A549 (cell line): ENCODE results near the gene GABBR2. TPM values are rescaled to one million over a fixed set of nuclear protein-coding genes. Genes with fewer than 3 reads are reported as not detected.

ENCODE experiments used
- ATAC-seq, 2 experiments: fragments of 200-7000 bp in 1 of 2; fragments of >200 bp in 1 of 2; cut with Nextera tagmentation in 1 of 2; cut with Tn5 transposase in 1 of 2; 3 replicates each; pipeline versions ENCODE4 v1.8.0 to v1.9.1; 2018 to 2020; ENCODE audit warnings: mild to moderate bottlenecking in 1 of 2, moderate library complexity in 1 of 2
- CTCF ChIA-PET: fragments of 300-600 bp; sonication (Branson Sonifier 250); formaldehyde crosslinking; extraction: SDS; loops from one replicate; lab custom pipeline; 2021; ENCODE audit warnings: antibody characterized with exemption, inconsistent platforms; lab: Yijun Ruan, JAX
- POLR2A ChIA-PET: fragments of 350-600 bp; formaldehyde crosslinking; extraction: SDS; loops from one replicate; lab custom pipeline; 2021; ENCODE audit warnings: antibody characterized with exemption, inconsistent platforms; lab: Yijun Ruan, JAX
- DNase-seq, 2 experiments: peaks; one replicate each; pipeline versions ENCODE4 v3.0.0 to v3.0.0-alpha.2; 2011 to 2016; ENCODE audit warnings: low read depth in 1 of 2, low spot score in 1 of 2
- FAIRE-seq: peaks from 2 replicates; lab custom pipeline; 2011; peaks lifted over from hg19 to GRCh38; lab: Jason Lieb, UNC
- H3K27ac ChIP-seq, 2 experiments: fragments of >200 bp; sonication (Bioruptor Twin); formaldehyde crosslinking; 3 replicates each; pipeline ENCODE4 v1.5.1; 2016 to 2017
- H3K4me1 ChIP-seq: fragments of >200 bp; sonication (Bioruptor Twin); formaldehyde crosslinking; 3 replicates; pipeline ENCODE4 v1.6.1; 2016
- H3K4me2 ChIP-seq: fragments of >200 bp; sonication (Bioruptor Twin); formaldehyde crosslinking; 3 replicates; pipeline ENCODE4 v1.6.1; 2016
- H3K4me3 ChIP-seq: fragments of >200 bp; sonication (Bioruptor Twin); formaldehyde crosslinking; 3 replicates; pipeline ENCODE4 v1.5.1; 2016
- H3K9me3 ChIP-seq: fragments of >200 bp; sonication (Bioruptor Twin); formaldehyde crosslinking; 3 replicates; pipeline ENCODE4 v1.6.1; 2016
- ATOH8 ChIP-seq: fragments of 250-450 bp; sonication (Bioruptor Pico); IDR thresholded peaks from 2 replicates; pipeline ENCODE4 v1.5.0; 2020; ENCODE audit warnings: low read depth, mild to moderate bottlenecking, moderate library complexity
- CBX2 ChIP-seq: fragments of 200-600 bp; sonication (generic); IDR thresholded peaks from 2 replicates; pipeline ENCODE4 v1.6.1; 2016; ENCODE audit warnings: low read depth, mild to moderate bottlenecking, borderline replicate concordance
- CHD2 ChIP-seq: fragments of 150-350 bp; IDR thresholded peaks from 2 replicates; pipeline ENCODE4 v1.6.1; 2014; ENCODE audit warnings: low read length; ENCODE audit not compliant: partially characterized antibody
- CHD4 ChIP-seq: fragments of 200-600 bp; sonication (generic); IDR thresholded peaks from 2 replicates; pipeline ENCODE4 v1.6.1; 2016; ENCODE audit warnings: antibody characterized with exemption, mild to moderate bottlenecking, borderline replicate concordance
- EHF ChIP-seq: fragments of 250-450 bp; sonication (Bioruptor Pico); IDR thresholded peaks from 2 replicates; pipeline ENCODE4 v1.5.0; 2020; ENCODE audit warnings: mild to moderate bottlenecking
- FOSB ChIP-seq: fragments of 250-450 bp; sonication (Bioruptor Pico); IDR thresholded peaks from 2 replicates; pipeline ENCODE4 v1.5.0; 2020; ENCODE audit warnings: mild to moderate bottlenecking, moderate library complexity
- FOSL2 ChIP-seq, 2 experiments: fragments of 450-650 bp in 1 of 2; fragments of >200 bp in 1 of 2; sonication (Bioruptor Twin) in 1 of 2; formaldehyde crosslinking; IDR thresholded peaks; 2 replicates each; pipeline versions ENCODE4 v1.5.0 to v1.6.1; 2016 to 2020; ENCODE audit warnings: mild to moderate bottlenecking in 1 of 2, moderate library complexity in 1 of 2
- FOXS1 ChIP-seq: fragments of 250-450 bp; sonication (Bioruptor Pico); IDR thresholded peaks from 2 replicates; pipeline ENCODE4 v1.5.0; 2020; ENCODE audit warnings: mild to moderate bottlenecking, moderate library complexity
- HES2 ChIP-seq: fragments of >200 bp; sonication (Bioruptor Twin); formaldehyde crosslinking; IDR thresholded peaks from 2 replicates; pipeline ENCODE4 v1.6.1; 2016
- HOXB13 ChIP-seq: fragments of 250-450 bp; sonication (Bioruptor Pico); IDR thresholded peaks from 2 replicates; pipeline ENCODE4 v1.5.0; 2020; ENCODE audit warnings: low read depth, mild to moderate bottlenecking, moderate library complexity
- HOXB5 ChIP-seq: fragments of 250-450 bp; sonication (Bioruptor Pico); IDR thresholded peaks from 2 replicates; pipeline ENCODE4 v1.5.0; 2020; ENCODE audit warnings: mild to moderate bottlenecking, moderate library complexity
- JUNB ChIP-seq: fragments of >200 bp; sonication (Bioruptor Twin); formaldehyde crosslinking; IDR thresholded peaks from 2 replicates; pipeline ENCODE4 v1.6.1; 2016
- KDM1A ChIP-seq: fragments of 200-600 bp; sonication (generic); IDR thresholded peaks from 2 replicates; pipeline ENCODE4 v1.6.1; 2016; ENCODE audit warnings: low read depth, mild to moderate bottlenecking
- MAZ ChIP-seq: fragments of 150-350 bp; IDR thresholded peaks from 2 replicates; pipeline ENCODE4 v1.6.1; 2014; ENCODE audit warnings: antibody characterized with exemption, low read depth, low read length, borderline replicate concordance
- NPAS2 ChIP-seq: fragments of 250-450 bp; sonication (Bioruptor Pico); IDR thresholded peaks from 2 replicates; pipeline ENCODE4 v1.8.0; 2022; ENCODE audit warnings: mild to moderate bottlenecking, moderate library complexity, borderline replicate concordance
- PHF8 ChIP-seq: fragments of 200-600 bp; sonication (generic); IDR thresholded peaks from 2 replicates; pipeline ENCODE4 v1.6.1; 2016; ENCODE audit warnings: low read depth, mild to moderate bottlenecking, antibody characterized with exemption, moderate library complexity, borderline replicate concordance
- POLR2A ChIP-seq: IDR thresholded peaks from 2 replicates; pipeline ENCODE4 v1.6.1; 2012; ENCODE audit warnings: mild to moderate bottlenecking, low read length
- POLR2AphosphoS2 ChIP-seq: conservative IDR thresholded peaks from 2 replicates; pipeline ENCODE4 v1.6.1; 2012; ENCODE audit warnings: low read length, improper control_type of control experiment, inconsistent platforms
- REST ChIP-seq: fragments of 200-600 bp; sonication (generic); IDR thresholded peaks from 2 replicates; pipeline ENCODE4 v1.6.1; 2016; ENCODE audit warnings: antibody characterized with exemption, mild to moderate bottlenecking, moderate library complexity
- RNF2 ChIP-seq: fragments of 200-600 bp; sonication (generic); IDR thresholded peaks from 2 replicates; pipeline ENCODE4 v1.6.1; 2016; ENCODE audit warnings: low read depth, mild to moderate bottlenecking, antibody characterized with exemption, moderate library complexity, borderline replicate concordance
- SMC3 ChIP-seq: fragments of >200 bp; sonication (Bioruptor Twin); formaldehyde crosslinking; IDR thresholded peaks from 3 replicates; pipeline ENCODE4 v1.6.1; 2018; ENCODE audit warnings: inconsistent platforms
- SREBF2 ChIP-seq: fragments of 450-650 bp; IDR thresholded peaks from 2 replicates; pipeline ENCODE4 v1.6.1; 2014; ENCODE audit warnings: mild to moderate bottlenecking, moderate library complexity
- TFCP2L1 ChIP-seq: fragments of 250-450 bp; sonication (Bioruptor Pico); IDR thresholded peaks from 2 replicates; pipeline ENCODE4 v1.5.0; 2021; ENCODE audit warnings: mild to moderate bottlenecking
- ZC3H11A ChIP-seq: fragments of 450-650 bp; IDR thresholded peaks from 2 replicates; pipeline ENCODE4 v1.6.1; 2014; ENCODE audit warnings: antibody characterized with exemption, mild to moderate bottlenecking
- ZSCAN20 ChIP-seq: fragments of 250-450 bp; sonication (Bioruptor Pico); IDR thresholded peaks from 2 replicates; pipeline ENCODE4 v1.8.0; 2022; ENCODE audit warnings: mild to moderate bottlenecking, moderate library complexity
- WGBS: methylation state at CpG from one replicate; pipeline ENCODE4 v1.1.6; 2017; ENCODE audit errors: missing lambda C conversion rate; 5-methylcytosine and 5-hydroxymethylcytosine counted together
- polyA plus RNA-seq, 4 experiments: library from polyadenylated mRNA; depleted of rRNA in 3 of 4; stranded (reverse); fragments of >200 nt; fragmentation: RNase III in 1 of 4; extraction: RNeasy Plus Mini Kit Qiagen cat#74134 plus additional on column Dnase treatment in 1 of 4; gene quantifications; 2 replicates in 3 of 4; 3 replicates in 1 of 4; pipeline ENCODE4 v1.2.3, GENCODE V29; 2011 to 2017
- TF ChIP-seq, protein P1 (sequence below): fragments of >200 bp; sonication (Bioruptor Twin); formaldehyde crosslinking; IDR thresholded peaks from 3 replicates; pipeline ENCODE4 v1.5.1; 2016

The GABBR2 gene
- polyA plus RNA-seq, 2 of the 4 experiments (the other 2 are of a cell fraction): 0.08 to 0.57 TPM

DNA sequence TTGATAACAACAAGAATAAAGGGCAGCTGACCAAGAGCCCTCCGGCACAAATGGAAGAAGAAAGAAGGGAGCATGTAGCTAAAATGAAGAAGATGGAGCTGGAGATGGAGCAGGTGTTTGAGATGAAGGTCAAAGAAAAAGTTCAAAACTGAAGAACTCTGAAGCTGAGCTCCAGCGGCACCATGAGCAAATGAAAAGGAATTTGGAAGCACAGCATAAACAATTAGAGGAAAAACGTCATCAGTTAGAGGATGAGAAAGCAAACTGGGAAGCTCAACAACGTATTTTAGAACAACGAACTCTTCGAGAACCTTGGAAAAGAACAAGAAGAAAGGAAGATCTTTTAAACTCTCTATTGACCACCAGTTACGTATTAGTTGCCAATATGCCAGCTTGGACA is 100.9 kb downstream of the GABBR2 start:
- H3K4me3 ChIP-seq: no peak overlapping the region
- 22% methylated on average over 7 of the region's 7 CpGs for WGBS
- TF ChIP-seq FOSB (CRISPR knock-in tag) (no peak), TFCP2L1 (CRISPR knock-in tag) (no peak), ZC3H11A (no peak), SMC3 (no peak), PHF8 (no peak), CBX2 (no peak), FOSL2 (IDR thresholded peaks at IDR 0.05) (no peak), FOSL2 (CRISPR knock-in tag; IDR thresholded peaks at IDR 0.05) (no peak), CHD4 (no peak), FOXS1 (CRISPR knock-in tag) (no peak), CHD2 (no peak), REST (no peak), POLR2A (no peak), RNF2 (no peak), SREBF2 (no peak), MAZ (no peak)
- TF ChIP-seq, protein P1, sequence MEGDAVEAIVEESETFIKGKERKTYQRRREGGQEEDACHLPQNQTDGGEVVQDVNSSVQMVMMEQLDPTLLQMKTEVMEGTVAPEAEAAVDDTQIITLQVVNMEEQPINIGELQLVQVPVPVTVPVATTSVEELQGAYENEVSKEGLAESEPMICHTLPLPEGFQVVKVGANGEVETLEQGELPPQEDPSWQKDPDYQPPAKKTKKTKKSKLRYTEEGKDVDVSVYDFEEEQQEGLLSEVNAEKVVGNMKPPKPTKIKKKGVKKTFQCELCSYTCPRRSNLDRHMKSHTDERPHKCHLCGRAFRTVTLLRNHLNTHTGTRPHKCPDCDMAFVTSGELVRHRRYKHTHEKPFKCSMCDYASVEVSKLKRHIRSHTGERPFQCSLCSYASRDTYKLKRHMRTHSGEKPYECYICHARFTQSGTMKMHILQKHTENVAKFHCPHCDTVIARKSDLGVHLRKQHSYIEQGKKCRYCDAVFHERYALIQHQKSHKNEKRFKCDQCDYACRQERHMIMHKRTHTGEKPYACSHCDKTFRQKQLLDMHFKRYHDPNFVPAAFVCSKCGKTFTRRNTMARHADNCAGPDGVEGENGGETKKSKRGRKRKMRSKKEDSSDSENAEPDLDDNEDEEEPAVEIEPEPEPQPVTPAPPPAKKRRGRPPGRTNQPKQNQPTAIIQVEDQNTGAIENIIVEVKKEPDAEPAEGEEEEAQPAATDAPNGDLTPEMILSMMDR: no peak
- TF ChIP-seq, all 56 proteins: peak for 0
- FAIRE-seq: no peak
- ATAC-seq: no peak
- ChIA-PET POLR2A (no interaction called here), CTCF (interaction anchor here (1.0 kb wide), 1 partner anchor 15 kb away, joined by 3 read pairs; no protein-coding TSS in a partner anchor)
- peak in 1 of 2 experiments; percentile 4 for DNase-seq
- Histone ChIP-seq H3K27ac (no peak overlapping the region), H3K4me1 (no peaks in the 10 kb centered on the region), H3K4me2 (0 out of 3 replicates have a peak overlapping the region, but pooled peaks have one; percentile 25), H3K9me3 (no peaks in the 10 kb centered on the region)

GRCh38 chr9:98607152-98607551 is 101.6 kb downstream of the GABBR2 start:
- DNase-seq (no peak), FAIRE-seq (no peak), ATAC-seq (no peak)
- Histone ChIP-seq H3K9me3 (no peaks in the 10 kb centered on the region), H3K27ac (no peak overlapping the region), H3K4me1 (no peaks in the 10 kb centered on the region), H3K4me3 (no peak overlapping the region), H3K4me2 (no peak overlapping the region)
- CTCF ChIA-PET: interaction anchor here (1.0 kb wide), 1 partner anchor 15 kb away, joined by 3 read pairs; no protein-coding TSS in a partner anchor
- POLR2A ChIA-PET: no interaction called here
- 75% methylated on average over 8 of the region's 8 CpGs for WGBS
- TF ChIP-seq JUNB (no peak), CHD2 (no peak), KDM1A (no peak), FOXS1 (CRISPR knock-in tag) (no peak), PHF8 (no peak), ATOH8 (CRISPR knock-in tag) (no peak), RNF2 (no peak), POLR2A (no peak), HOXB13 (CRISPR knock-in tag) (no peak), ZC3H11A (no peak), POLR2AphosphoS2 (no peak), EHF (CRISPR knock-in tag) (no peak), HOXB5 (no peak), SREBF2 (no peak), MAZ (no peak), HES2 (no peak), NPAS2 (no peak), CBX2 (no peak), ZSCAN20 (CRISPR knock-in tag) (no peak)
- TF ChIP-seq, protein P1: no peak
